Loucy (cell line): Measurements from ENCODE around the gene FRMD1.

Experiments
- H2AFZ ChIP-seq: fragments of 200-600 bp; sonication (generic); 2 replicates; pipeline ENCODE4 v1.6.0; 2016; ENCODE audit warnings: antibody characterized with exemption, mild to moderate bottlenecking, low read length, moderate library complexity
- H3F3A ChIP-seq: fragments of 200-600 bp; 2 replicates; pipeline ENCODE4 v1.6.0; 2016; ENCODE audit warnings: antibody characterized with exemption, low read depth, mild to moderate bottlenecking
- H3K27me3 ChIP-seq: fragments of 200-600 bp; sonication (generic); 2 replicates; pipeline ENCODE4 v1.6.1; 2014; ENCODE audit warnings: low read length, mild to moderate bottlenecking; ENCODE audit not compliant: insufficient read depth, poor library complexity, severe bottlenecking
- H3K36me3 ChIP-seq: fragments of 200-600 bp; sonication (generic); 2 replicates; pipeline ENCODE4 v1.6.1; 2016; ENCODE audit warnings: low read length; ENCODE audit not compliant: insufficient read depth
- H3K4me1 ChIP-seq: fragments of 200-600 bp; sonication (generic); 2 replicates; pipeline ENCODE4 v1.5.1; 2014; ENCODE audit warnings: low read length, mild to moderate bottlenecking; ENCODE audit not compliant: insufficient read depth, poor library complexity, severe bottlenecking
- H3K4me2 ChIP-seq: fragments of 200-600 bp; sonication (generic); 2 replicates; pipeline ENCODE4 v1.6.0; 2014; ENCODE audit warnings: antibody characterized with exemption, low read length, low read depth, mild to moderate bottlenecking; ENCODE audit not compliant: poor library complexity, severe bottlenecking
- H3K4me3 ChIP-seq: fragments of 200-600 bp; sonication (generic); 2 replicates; pipeline ENCODE4 v1.5.1; 2014; ENCODE audit warnings: low read length, mild to moderate bottlenecking, mixed read lengths; ENCODE audit not compliant: poor library complexity, severe bottlenecking
- H3K79me2 ChIP-seq: fragments of 200-600 bp; sonication (generic); 2 replicates; pipeline ENCODE4 v1.6.1; 2014; ENCODE audit warnings: low read length; ENCODE audit not compliant: insufficient read depth
- H3K9ac ChIP-seq: fragments of 200-600 bp; sonication (generic); 2 replicates; pipeline ENCODE4 v1.6.0; 2014; ENCODE audit warnings: mild to moderate bottlenecking, low read depth, low read length, moderate library complexity; ENCODE audit not compliant: poor library complexity, severe bottlenecking
- H3K9me2 ChIP-seq: fragments of 200-600 bp; sonication (generic); replicated peaks from 2 replicates; pipeline ENCODE4 v1.6.1; 2016; ENCODE audit warnings: low read depth, low read length, mixed read lengths
- H3K9me3 ChIP-seq: fragments of 200-600 bp; sonication (generic); 2 replicates; pipeline ENCODE4 v1.6.1; 2014; ENCODE audit warnings: mild to moderate bottlenecking, antibody characterized with exemption, low read length, low read depth; ENCODE audit not compliant: insufficient read depth
- H4K20me1 ChIP-seq: fragments of 200-600 bp; sonication (generic); 2 replicates; pipeline ENCODE4 v1.6.0; 2014; ENCODE audit warnings: antibody characterized with exemption, low read length, mild to moderate bottlenecking; ENCODE audit not compliant: insufficient read depth, poor library complexity, severe bottlenecking
- CTCF ChIP-seq: fragments of 200-600 bp; sonication (generic); conservative IDR thresholded peaks from 2 replicates; pipeline ENCODE4 v1.5.1; 2014; ENCODE audit warnings: mild to moderate bottlenecking, antibody characterized with exemption, low read length
- EZH2phosphoT487 ChIP-seq: fragments of 200-600 bp; IDR thresholded peaks from 2 replicates; pipeline ENCODE4 v1.6.1; 2018; ENCODE audit warnings: antibody characterized with exemption, mild to moderate bottlenecking, moderate library complexity, borderline replicate concordance

The FRMD1 gene

DNA sequence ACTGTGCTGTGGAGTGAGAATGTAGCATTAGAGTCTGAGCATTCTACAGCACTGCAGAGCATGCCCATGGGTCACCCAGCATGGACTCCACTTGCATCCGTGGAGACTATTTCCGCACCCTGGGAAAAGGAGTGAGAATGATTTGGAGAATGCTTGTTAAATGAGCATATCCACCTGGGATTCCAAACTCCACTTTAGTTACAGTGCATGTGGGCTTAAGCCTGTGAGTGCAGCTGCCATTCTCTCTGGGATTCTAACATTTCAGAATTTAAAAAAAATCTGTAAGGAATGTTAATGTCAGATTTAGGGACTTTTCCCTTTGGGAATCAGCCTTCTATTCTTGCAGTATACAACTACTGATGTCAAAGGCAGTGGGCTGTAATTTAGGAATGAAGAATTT is 48.1 kb downstream of the FRMD1 start:
- no peak overlapping the region for H3K9ac ChIP-seq
- no peak for TF ChIP-seq CTCF
- peaks cover 4% of the 10 kb centered on the region; the same call in 1 of the 2 replicates for H3K9me3 ChIP-seq
- H3K79me2 ChIP-seq = no peaks in the 10 kb centered on the region
- no peak overlapping the region for H3K4me3 ChIP-seq
- no peaks in the 10 kb centered on the region for H3K36me3 ChIP-seq
- no peaks in the 10 kb centered on the region for H3K9me2 ChIP-seq
- no peaks in the 10 kb centered on the region for H3K27me3 ChIP-seq
- no peak overlapping the region for H2AFZ ChIP-seq
- no peaks in the 10 kb centered on the region for H4K20me1 ChIP-seq
- H3F3A ChIP-seq = no peaks in the 10 kb centered on the region
- H3K4me2 ChIP-seq = no peak overlapping the region
- no peaks in the 10 kb centered on the region for H3K4me1 ChIP-seq

DNA sequence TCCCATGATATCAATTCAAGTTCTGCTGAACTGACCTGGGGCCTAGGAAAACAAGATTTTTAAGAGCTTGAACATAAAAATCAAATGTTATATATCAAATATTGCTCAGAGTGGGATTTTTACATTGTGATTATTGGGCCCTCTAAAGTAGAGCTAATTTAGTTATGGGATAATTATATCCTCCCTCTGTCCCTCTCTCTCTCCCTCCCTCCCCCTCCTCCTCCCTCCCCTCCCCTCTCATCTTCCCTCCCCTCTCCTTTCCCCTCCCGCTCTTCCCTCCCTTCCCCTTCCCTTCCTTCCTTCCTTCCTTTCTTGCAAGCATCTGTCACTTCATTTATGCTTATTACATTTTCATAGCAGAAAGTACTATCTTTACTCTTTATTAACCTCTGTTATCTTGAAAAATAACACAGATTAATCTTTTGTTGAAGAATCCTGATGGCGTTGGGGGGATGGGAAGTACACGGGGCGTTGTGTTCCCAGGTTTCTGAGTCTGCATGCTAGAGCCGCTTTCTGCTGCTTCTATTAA is 48.7 kb downstream of the FRMD1 start:
- no peak overlapping the region for H2AFZ ChIP-seq
- no peaks in the 10 kb centered on the region for H3K9me2 ChIP-seq
- H3K36me3 ChIP-seq = no peaks in the 10 kb centered on the region
- no peak overlapping the region for H3K4me3 ChIP-seq
- H3K4me1 ChIP-seq = no peaks in the 10 kb centered on the region
- H3K9ac ChIP-seq = no peak overlapping the region
- TF ChIP-seq CTCF = no peak
- no peak for TF ChIP-seq EZH2phosphoT487
- H3K79me2 ChIP-seq = no peaks in the 10 kb centered on the region
- H4K20me1 ChIP-seq = no peaks in the 10 kb centered on the region
- H3K9me3 ChIP-seq = peaks cover 4% of the 10 kb centered on the region; the same call in 1 of the 2 replicates
- no peaks in the 10 kb centered on the region for H3K27me3 ChIP-seq
- no peaks in the 10 kb centered on the region for H3F3A ChIP-seq
- H3K4me2 ChIP-seq = no peak overlapping the region

- no peak overlapping the region for H3K9ac ChIP-seq
Observed at GRCh38 chr6:168029459-168030217, 49.4 kb downstream of the FRMD1 start.

More at GRCh38 chr6:168029459-168030217, 49.4 kb downstream of the FRMD1 start:
- no peaks in the 10 kb centered on the region for H3K4me1 ChIP-seq
- H4K20me1 ChIP-seq = no peaks in the 10 kb centered on the region
- no peak overlapping the region for H3K4me3 ChIP-seq
- H3K9me2 ChIP-seq = no peaks in the 10 kb centered on the region
- H3F3A ChIP-seq = no peaks in the 10 kb centered on the region
- TF ChIP-seq EZH2phosphoT487 (no peak), CTCF (no peak)
- H3K9me3 ChIP-seq = peaks cover 4% of the 10 kb centered on the region; the same call in 1 of the 2 replicates
- H3K79me2 ChIP-seq = no peaks in the 10 kb centered on the region
- no peaks in the 10 kb centered on the region for H3K36me3 ChIP-seq
- no peaks in the 10 kb centered on the region for H3K27me3 ChIP-seq
- no peak overlapping the region for H2AFZ ChIP-seq
- H3K4me2 ChIP-seq = no peak overlapping the region
